ENCODE measurements around the gene TSSC4.

The TSSC4 gene

DNA sequence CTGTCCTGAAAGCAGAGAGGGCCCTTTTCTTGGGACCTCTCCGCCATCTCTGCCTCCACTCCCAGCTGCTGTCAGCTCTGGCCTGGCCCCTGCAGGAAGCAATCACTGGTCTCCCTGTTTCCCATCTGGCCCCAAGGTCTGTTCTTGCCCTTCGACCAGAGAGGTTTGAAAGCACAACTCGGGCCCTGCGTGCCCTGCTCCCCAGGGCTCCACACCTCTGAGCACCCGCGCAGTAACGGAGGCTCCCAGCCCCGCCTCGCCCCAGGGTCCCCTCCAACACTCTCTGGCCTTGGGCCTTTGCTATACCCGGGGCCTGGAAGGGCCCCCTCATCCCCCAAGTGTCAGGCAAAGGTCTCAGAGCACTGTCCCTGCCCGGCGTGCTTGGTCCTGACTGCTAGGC lies 31.2 kb upstream of the TSSC4 start:
- no peak for DNase-seq (ENCODE audit: low read depth)

DNA sequence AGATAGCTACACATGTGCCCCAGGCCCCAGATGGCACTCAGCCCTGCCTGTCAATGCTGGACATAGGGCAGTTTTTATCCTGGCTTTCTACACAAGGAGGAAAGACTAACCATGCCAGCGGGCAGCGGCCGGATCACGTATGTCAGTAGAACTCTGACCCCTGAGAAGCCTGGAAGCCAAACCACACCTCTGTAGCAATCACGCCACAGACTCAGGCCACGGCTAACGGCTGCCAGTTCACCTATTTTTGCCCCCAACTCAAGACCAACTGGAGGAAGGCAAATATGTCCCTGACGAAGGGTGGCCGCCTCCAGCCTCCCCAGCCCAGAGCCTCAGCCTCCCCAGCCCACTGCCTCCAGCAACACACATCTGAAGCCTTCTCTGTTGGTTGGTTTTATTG lies 30.7 kb upstream of the TSSC4 start:
- DNase-seq (ENCODE audit: low read depth) = no peak

DNA sequence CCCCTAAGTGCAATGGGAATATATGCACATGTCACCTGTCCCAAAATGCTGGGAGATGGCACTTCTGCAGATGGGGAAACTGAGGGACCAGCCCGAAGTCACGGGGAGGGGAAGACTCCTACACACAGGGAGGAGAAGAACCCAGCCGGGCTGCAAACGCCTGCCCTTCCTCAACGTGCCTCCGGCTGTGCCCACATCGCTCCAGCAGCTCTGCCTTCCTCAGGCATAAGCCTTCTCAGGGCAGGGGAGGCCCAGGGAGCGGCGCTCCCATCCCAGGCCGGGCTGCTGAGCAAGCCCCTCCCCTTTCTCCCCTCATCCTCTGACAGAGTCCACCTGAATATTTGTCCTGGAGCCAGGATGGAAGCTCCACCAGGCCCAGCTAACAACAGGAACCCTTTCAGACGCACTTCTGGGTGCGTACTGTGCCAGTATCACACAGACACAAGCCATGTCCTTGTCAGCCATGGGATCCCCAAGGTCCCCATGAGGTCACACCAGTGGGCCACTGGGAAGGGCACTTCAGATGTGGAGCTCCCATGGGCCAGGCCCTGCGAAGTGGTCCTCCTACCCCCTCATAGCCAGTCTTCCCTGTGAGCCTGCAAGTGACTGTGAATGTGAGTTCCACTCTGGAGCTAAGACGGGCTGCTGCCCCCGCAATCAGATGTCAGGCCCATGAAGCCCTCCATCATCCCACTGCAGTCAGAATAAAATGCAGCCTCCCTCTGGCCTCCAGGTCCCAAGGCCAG lies 25.9 kb upstream of the TSSC4 start:
- no peak for DNase-seq (ENCODE audit: low read depth)

DNA sequence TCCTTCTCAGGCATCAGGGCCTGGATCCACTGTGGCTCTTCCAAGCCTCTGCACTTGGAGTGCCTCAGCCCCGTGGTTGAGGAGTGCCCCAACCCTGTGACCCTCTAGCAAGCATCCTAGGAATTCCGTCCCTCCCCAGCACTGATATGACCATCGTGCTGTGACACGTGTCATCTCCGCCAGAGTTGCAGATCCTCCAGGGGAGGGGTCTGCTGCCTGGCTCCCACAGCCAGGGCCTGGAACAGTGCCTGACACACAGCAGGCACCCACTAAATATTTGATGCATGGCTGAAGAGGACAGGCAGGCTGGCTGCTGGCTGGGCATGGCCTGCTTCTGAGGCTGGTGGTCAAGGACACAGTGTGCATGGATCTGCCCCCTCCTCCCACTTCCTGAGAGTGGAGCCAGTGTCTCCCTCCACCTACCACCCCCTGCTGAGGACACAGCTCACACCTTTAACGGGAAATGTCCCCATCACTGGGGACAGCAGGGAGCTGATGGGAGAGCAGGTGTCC lies 25.2 kb upstream of the TSSC4 start:
- no peak for DNase-seq (ENCODE audit: low read depth)

DNA sequence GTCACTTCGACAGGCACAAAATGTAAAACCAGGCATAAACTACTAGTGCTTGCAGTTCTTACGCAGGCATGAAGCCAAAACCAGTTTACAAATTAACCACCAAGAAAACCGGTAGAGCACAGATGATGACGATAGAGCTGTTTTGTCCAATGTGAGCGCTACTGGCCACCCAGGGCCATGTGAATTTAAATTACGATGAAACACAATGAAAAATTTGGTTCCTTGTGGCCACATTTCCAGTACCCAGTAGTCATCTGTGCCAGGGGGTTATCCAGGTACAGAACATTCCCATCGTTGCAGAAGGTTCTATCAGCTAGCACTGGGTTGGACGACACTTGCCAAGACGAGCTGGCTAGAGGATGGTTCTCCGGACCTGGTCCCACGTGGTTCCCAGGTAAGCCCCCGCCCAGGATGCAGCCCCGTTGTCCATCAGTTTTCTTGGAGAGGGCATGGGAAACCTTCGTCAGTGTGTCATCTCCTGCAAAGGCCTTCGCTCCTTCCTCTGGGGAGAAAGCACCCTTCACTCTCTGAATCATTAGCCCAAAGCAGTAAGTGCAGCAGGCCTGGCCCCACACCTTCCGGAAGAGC lies 24.5 kb upstream of the TSSC4 start:
- no peak for DNase-seq (ENCODE audit: low read depth)

DNA sequence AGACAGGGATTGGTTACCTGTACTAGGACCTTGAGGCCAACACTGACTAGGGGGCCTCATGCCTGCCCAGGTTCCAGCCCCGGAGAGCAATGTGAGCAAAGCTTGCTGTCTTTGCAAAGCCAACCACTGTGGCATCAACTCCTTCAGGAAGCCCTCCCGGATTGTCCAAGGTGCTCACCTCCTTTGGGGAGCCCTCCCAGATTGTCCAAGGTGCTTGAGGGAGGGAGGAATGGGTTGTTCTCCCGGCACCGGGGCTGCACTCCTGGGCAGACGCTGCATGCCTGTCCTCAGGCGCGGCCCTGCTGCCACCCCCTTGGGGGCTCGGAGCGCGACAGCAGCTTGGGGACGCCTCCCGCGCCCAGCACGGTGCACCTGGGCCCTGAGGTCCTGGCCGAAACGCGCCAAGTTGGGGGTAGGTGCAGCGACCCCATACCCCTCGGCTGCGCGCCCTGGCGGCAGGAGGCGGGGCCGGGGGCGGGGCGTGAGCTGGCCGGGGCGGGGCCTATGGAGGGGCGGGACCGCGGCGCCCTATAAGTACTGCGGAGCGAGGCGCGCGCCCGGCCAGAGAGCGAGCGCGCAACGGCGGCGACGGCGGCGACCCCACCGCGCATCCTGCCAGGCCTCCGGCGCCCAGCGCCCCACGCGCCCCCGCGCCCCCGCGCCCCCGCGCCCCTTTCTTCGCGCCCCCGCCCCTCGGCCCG lies 23.6 kb upstream of the TSSC4 start, which contains the start of gene CD81:
CD81 (plus strand) TSS at position 560 of the 701 bp plus-strand sequence. CDS start 240 bp downstream, outside the sequence.
- DNase-seq (ENCODE audit: low read depth) = no peak

DNA sequence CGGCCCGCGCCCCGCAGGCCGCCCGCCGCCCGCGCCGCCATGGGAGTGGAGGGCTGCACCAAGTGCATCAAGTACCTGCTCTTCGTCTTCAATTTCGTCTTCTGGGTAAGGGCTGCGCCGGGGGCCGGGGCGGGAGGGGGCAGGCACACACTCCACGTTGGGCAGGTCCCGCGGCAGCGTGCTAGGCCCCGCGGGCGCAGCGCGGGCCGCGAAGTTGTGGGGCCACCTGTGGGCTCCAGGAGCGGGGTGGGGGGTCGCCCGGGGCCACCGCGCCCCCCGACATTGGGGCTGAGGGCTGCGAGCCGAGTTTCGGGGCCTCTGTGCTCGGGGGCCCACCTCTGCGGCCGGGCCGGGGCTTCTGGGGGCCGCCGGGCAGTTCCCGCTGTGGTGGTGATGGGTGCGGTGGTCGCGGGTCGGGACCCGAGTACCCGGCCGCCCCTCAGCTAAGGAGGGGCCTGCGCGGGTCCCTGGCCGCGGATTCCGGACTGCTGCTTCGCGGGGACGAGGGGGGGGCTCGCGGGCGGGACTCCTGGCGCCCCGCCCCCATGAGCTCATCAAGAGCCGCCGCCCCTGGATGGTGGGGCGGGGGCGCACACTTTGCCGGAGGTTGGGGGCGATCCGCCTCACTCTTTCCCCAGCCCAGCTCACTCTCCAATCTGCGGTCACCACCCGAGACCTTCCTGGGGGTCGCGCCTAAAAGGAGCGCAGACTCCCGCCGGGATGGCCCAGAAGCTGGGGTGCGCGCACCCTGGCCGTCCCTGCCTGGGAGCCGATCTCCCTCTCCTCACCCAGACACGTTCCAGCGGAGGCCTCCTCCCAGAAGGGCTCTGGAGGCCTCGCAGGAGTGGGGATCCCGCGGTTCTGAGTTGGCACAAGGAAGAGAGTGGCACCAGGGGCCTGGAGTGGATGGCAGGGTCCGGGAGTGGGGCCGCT lies 22.8 kb upstream of the TSSC4 start:
- no peak for DNase-seq (ENCODE audit: low read depth)

DNA sequence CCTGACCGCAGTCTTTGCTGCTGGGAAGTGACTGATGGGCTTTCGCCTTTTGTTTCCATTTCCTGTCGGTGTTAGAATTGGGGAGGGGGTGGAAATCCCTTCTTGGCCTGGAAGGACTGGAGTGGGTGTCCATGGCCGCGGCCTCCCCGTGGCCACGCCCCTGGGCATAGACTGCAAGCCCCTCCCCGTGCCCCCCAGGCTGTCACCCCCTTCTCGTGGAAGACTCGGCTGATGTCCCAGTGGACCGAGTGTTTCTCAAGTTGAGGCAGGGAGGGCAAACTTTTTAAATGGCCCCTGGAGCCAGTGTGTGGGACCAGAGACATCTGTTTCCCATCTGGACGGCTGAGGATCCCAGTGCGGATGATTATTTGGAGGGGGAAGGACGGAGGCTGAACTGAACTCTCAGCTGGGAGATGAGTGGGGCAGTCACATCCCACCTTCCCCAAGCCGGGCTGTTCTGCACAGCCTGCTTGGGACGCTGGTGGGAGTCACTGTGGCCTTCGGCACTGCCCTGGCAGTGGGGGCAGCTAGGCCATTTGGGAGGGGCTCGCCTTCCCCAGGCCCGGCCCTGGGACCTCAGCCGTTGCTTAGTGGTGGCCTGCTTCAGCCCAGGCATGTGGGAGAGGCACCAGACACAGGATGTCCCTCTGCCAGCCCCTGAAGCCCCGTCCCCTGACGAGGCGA lies 21.9 kb upstream of the TSSC4 start:
- peak; percentile 59 for DNase-seq (ENCODE audit: low read depth)

DNA sequence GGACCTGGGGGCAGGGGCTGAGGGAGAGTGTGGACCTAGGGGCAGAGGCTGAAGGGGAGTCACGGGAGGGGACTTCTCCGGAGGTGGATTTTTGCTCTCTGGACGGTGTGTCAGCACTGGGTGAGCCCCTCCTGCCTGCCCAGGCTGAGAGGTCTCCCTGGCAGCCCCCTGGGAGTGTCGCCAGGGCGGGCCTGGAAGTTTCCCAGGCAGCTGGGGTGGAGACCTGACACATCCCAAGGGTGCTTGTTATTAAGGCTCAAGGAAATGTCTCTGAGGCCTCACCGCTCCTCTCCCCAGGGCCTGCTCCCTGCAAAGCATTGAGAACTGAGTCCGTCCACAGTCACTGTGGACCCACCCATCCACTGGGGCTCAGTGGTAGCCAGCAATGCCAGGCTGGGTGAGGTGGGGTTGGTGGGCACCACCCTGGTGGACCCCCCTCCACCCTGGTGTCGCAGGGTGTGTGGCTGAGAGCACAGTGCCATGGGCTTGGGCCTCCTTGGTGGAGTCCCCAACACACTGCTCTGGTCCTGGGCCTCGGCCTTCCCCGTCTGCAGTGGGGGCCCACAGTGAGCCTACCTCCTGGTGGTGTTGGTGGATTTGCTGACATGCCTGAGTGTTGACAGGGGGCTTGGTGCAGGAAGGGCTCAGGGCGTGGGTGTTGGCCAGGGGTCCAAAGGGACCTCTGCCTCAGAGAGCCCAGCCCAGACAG lies 20.9 kb upstream of the TSSC4 start:
- no peak for DNase-seq (ENCODE audit: low read depth)

DNA sequence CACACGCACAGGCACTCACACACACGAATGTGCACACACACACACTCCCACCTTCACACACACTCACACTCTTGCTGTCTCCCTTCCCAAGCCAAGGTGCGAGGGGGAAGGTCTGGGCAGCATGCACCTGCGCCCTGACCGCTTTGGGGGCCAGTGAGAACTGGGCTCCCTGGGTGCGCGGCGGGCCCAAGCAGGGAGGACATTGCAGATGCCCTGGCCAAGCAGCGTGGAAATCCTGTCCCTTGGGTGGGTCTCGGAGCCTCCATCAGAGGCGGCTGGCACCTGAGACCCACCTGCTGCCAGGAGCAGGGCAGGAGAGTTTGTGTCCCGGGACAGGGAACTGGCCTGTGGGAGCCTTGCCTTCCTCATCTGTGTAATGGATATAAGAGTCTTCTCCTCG lies 20.2 kb upstream of the TSSC4 start:
- no peak for DNase-seq (ENCODE audit: low read depth)

DNA sequence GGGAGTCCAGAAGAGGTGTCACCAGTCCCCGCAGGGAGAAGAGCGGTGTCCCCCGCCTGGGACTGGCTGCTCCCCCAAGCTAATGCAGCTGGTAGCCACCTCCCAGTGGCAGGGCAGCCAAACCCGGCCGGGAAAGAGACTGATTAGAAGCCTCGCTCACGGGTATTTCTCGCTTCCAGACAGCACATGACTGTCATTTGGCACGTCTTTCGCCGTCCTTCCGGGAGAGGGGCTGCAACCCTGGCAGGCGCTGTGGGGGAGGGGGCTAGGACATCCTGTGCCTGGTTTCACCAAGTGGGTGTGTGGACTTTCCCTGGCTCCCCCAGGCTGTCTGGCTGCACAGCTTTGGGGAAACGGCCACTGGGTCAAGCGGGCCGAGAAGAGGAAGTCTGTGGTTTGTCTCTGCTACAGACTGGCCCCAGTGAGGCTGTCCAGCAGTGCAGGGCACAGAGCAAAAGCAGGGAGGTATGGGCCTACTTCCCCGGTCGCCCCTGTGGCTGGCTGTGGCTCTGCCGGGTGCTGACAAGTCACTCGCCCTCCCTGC lies 19.7 kb upstream of the TSSC4 start:
- DNase-seq (ENCODE audit: low read depth) = no peak

DNA sequence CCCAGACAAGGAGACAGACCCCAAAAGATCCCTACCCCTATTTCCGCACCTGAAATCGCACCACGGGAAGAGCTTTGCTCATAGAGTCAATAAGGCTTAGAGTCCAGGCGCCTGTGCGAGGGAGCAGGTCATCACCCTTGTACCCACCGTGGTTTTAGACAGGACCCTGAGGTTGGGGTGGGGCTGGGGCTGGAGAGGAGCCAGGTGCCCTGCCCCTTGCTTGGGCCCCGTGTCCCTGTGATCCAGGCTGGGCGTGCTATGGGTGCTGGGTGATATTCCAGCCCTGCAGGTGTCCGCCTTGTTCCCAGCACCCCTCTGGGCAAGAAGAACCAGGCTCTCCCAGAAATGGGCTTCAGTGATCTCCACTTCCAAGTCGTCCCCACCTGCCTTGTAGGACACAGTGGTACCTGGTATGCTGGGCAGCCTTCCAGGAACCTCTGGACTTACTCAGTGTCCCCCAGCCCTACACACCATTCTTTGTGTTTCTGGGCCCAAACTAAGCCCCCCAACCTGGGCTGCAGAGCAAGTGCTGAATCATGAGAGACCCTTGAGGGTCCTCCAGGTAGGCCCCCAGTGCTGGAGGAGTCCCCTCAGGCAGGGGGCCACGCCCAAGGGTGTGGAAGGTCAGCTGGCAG lies 18.9 kb upstream of the TSSC4 start:
- DNase-seq (ENCODE audit: low read depth) = no peak

DNA sequence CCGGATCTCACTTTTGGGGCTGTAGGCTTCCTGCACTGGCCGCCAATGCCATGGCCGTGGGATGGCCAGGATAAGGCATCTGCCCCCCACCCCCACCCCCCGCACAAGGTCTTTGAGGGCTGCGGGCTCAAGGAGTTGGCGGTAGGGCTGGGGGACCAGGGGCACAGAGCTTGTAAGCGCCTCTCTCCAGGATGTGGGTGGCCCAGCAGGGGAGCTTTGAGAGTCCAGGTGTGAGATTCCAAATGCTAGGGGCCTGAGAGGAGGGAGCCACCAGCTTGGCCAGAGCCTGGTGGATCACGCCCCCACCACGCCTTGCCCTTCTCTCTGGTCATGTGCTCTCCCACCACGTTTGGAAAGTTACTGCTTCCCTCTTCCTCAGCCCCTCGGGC lies 18.4 kb upstream of the TSSC4 start:
- DNase-seq (ENCODE audit: low read depth) = no peak

DNA sequence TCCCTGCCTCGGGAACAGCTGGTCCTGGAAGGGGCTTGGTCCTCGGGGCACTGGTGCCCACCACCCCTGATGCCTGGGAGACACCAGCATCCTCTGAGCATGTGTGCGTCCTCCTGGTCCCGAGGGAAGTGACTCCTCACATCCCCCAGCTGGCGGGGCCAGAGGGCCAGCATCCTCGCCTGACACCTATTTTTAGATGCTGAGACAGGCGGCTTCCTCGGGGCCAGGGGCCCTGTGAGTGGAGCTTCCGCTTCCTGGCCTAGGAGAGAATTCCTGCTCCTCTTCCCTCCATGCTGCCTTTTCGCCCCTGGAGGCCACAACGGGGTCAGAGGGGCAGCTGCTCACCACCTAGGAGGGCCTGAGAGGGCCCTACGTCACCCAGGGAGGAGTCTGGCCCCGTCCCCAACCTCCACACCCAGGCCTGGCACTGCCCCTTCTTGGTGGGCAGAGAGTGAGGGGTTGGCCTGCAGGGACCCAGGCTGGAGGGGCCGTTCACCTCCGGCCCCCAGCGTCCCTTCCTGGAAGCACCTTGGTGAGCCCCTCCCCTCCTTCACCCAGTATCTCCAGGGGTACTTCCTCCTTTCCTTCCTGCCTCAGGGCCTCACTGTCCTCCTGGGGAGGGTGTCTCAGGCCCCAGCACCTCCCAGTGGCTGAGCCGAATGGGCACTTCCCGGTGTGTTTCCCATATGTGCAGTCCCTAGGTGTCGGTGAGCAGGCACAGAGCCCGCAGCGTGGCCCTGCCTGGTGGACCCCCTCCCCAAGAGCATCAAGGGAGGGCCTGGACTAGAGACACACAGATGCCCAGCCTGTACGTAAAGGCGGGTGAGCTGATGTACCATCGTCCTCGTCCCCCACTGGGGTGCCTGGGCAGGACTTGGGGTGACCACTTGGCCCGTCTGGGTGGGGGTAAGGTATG lies 17.4 kb upstream of the TSSC4 start:
- no peak for DNase-seq (ENCODE audit: low read depth)

DNA sequence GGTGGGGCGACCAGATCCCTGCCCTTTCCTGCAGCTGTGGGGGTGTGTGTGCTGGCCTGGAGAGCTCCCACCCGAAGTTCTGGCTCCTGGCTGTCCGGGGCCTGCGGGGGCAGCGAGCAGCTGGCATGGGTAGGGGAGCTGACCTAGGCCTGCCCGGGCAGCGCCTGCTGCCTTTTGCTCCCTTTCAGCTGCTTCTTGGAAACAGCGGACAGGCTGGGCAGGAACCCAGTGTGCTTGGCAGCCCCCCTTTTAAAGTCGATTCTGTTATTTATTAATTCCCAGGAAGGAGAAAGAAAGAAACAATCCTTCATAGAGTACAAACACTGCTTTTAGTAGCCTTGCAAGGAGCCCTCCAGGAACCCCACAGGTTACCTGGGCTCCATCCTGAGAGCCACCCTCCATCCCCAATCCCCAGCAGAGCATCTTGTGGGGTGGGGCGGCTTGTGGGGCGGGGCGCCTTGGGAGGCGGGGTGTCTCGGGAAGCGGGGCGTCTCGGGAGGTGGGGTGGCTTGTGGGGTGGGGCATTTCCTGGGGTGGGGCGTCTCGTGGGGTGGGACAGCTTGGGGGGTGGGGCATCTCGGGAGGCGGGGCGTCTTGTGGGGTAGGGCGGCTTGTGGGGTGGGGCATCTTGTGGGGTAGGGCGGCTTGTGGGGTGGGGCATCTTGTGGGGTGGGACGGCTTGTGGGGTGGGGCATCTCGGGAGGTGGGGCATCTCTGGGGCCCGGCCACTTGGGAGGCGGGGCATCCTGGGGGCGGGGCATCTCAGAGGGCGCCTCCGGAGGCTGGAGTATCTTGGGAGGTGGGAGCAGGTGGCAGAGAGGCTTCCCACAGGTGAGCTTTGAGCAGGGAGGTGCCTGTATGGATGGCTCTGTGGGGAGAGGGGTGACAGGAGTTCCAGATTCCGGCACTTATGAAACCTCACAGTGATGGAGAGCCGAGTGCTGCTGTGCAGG lies 16.4 kb upstream of the TSSC4 start:
- DNase-seq (ENCODE audit: low read depth) = no peak

DNA sequence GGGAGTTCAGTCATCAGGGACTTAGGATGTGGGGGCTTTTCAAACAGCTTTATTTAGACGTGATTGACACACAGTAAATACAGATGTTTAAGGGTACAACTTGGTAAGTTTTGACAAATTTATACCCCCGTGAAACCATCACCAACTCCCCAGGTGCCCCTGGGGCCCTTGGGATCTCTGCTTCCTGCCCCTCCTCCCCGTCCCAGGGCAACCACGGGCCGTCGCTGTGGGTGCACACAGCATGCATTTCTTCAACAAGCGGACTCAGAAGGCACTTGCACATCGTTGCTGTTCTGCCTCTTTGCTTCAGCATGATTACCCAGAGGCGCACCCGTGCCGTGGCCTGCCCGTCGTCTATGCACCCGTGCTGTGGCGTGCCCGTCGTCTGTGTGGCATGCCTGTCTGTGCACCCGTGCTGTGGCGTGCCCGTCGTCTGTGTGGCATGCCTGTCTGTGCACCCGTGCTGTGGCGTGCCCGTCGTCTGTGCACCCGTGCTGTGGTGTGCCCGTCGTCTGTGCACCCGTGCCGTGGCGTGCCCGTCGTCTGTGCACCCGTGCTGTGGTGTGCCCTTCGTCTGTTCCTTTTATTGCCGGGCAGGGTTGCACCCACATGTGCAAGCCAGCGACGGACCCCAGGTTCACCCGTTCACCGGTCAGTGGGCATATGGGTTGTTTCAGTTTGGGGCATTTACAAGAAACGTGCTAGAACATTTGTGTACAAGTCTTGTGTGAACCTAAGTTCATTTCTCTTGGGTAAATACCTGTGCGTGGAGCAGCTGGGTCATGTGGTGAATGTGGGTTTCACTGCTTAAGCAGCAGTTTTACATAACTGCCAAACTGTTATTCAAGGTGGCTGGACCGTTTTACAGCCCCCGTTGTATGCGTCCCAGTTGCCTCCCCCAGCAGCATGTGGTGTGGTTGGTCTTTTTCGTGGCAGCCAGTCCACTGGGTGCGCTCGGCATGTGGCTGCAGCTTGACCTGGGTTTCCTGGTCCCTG lies 15.1 kb upstream of the TSSC4 start:
- no peak for DNase-seq (ENCODE audit: low read depth)
